ENCODE results near the gene KIF26B.

Gene KIF26B

DNA sequence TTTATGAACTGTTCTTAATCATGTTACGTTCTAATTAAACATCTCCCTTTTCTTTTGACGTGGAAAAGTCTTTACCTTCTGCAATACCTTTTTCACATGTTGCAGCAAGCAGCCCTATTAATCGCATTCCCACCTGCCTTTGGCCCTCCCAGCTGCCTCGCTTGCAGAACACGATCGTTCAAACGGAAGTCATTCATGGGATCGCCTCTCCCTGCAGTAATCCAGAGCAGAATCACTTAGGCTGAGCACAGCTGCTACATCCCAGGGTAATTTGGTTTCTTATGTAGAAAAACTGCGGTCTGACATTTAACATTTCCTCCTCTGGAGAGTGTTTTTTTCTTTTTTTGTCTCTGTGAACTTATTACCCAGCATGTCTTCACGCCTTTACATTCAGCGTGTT, 206.3 kb downstream of the KIF26B start:
- H4K20me1 ChIP-seq (ENCODE audit: insufficient read depth, low read length): no peaks in the 10 kb centered on the region
- no peak for TF ChIP-seq EZH2 (optimal IDR thresholded peaks at IDR 0.05; ENCODE audit: low read depth, low read length)
- TF ChIP-seq, protein P1, sequence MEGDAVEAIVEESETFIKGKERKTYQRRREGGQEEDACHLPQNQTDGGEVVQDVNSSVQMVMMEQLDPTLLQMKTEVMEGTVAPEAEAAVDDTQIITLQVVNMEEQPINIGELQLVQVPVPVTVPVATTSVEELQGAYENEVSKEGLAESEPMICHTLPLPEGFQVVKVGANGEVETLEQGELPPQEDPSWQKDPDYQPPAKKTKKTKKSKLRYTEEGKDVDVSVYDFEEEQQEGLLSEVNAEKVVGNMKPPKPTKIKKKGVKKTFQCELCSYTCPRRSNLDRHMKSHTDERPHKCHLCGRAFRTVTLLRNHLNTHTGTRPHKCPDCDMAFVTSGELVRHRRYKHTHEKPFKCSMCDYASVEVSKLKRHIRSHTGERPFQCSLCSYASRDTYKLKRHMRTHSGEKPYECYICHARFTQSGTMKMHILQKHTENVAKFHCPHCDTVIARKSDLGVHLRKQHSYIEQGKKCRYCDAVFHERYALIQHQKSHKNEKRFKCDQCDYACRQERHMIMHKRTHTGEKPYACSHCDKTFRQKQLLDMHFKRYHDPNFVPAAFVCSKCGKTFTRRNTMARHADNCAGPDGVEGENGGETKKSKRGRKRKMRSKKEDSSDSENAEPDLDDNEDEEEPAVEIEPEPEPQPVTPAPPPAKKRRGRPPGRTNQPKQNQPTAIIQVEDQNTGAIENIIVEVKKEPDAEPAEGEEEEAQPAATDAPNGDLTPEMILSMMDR (IDR thresholded peaks at IDR 0.05; ENCODE audit: low read length): no peak
- no peak for TF ChIP-seq EZH2phosphoT487 (IDR thresholded peaks at IDR 0.05; ENCODE audit: low read length)
- no peak overlapping the region for H3K27ac ChIP-seq (ENCODE audit: low read length)
- H3F3A ChIP-seq (ENCODE audit: insufficient read depth, low read length): no peaks in the 10 kb centered on the region
- H2AFZ ChIP-seq (ENCODE audit: low read length): no peak overlapping the region
- no peaks in the 10 kb centered on the region for H3K4me1 ChIP-seq (ENCODE audit: low read length)
- no peaks in the 10 kb centered on the region for H3K9me3 ChIP-seq (replicated peaks; ENCODE audit: insufficient read depth, low read length)
- H3K79me2 ChIP-seq (ENCODE audit: low read length): no peaks in the 10 kb centered on the region
- no peaks in the 10 kb centered on the region for H3K9me2 ChIP-seq (replicated peaks; ENCODE audit: insufficient read depth, low read length)
- H3K9ac ChIP-seq (ENCODE audit: low read length): no peak overlapping the region
- no peak overlapping the region for H3K4me2 ChIP-seq (ENCODE audit: low read depth, low read length)
- no peak overlapping the region for H3K4me3 ChIP-seq (ENCODE audit: low read length)
- no peaks in the 10 kb centered on the region for H3K27me3 ChIP-seq (replicated peaks; ENCODE audit: insufficient read depth, low read length)
- DNase-seq: no peak
- H3K36me3 ChIP-seq (replicated peaks; ENCODE audit: insufficient read depth, low read length): no peaks in the 10 kb centered on the region

DNA sequence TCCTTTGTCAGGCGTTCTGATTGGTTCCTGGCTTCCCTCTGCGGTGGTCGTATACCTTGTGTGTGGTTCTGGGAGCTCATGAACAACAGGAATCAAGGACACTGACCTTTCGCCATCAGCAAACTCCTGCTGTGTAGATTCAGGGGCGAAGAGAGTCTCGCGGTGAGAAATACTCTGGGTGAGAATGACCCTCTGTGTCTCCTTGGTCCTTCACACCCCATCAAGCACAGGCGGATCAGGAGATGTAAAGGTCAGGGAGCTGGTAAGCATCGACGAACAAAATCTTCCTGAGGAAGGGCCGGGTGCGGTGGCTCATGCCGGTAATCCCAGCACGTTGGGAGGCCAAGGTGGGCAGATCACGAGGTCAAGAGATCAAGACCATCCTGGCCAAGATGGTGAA, 207.2 kb downstream of the KIF26B start:
- no peak for TF ChIP-seq EZH2 (optimal IDR thresholded peaks at IDR 0.05; ENCODE audit: low read depth, low read length)
- TF ChIP-seq EZH2phosphoT487 (IDR thresholded peaks at IDR 0.05; ENCODE audit: low read length): no peak
- no peaks in the 10 kb centered on the region for H3K27me3 ChIP-seq (replicated peaks; ENCODE audit: insufficient read depth, low read length)
- H3K36me3 ChIP-seq (replicated peaks; ENCODE audit: insufficient read depth, low read length): no peaks in the 10 kb centered on the region
- no peaks in the 10 kb centered on the region for H4K20me1 ChIP-seq (ENCODE audit: insufficient read depth, low read length)
- no peaks in the 10 kb centered on the region for H3K4me1 ChIP-seq (ENCODE audit: low read length)
- H3K27ac ChIP-seq (ENCODE audit: low read length): no peak overlapping the region
- no peak overlapping the region for H3K4me2 ChIP-seq (ENCODE audit: low read depth, low read length)
- no peaks in the 10 kb centered on the region for H3K79me2 ChIP-seq (ENCODE audit: low read length)
- H3K4me3 ChIP-seq (ENCODE audit: low read length): no peak overlapping the region
- no peaks in the 10 kb centered on the region for H3K9me2 ChIP-seq (replicated peaks; ENCODE audit: insufficient read depth, low read length)
- H3F3A ChIP-seq (ENCODE audit: insufficient read depth, low read length): no peaks in the 10 kb centered on the region
- H2AFZ ChIP-seq (ENCODE audit: low read length): no peak overlapping the region
- no peak overlapping the region for H3K9ac ChIP-seq (ENCODE audit: low read length)
- no peak for DNase-seq
- H3K9me3 ChIP-seq (replicated peaks; ENCODE audit: insufficient read depth, low read length): no peaks in the 10 kb centered on the region

DNA sequence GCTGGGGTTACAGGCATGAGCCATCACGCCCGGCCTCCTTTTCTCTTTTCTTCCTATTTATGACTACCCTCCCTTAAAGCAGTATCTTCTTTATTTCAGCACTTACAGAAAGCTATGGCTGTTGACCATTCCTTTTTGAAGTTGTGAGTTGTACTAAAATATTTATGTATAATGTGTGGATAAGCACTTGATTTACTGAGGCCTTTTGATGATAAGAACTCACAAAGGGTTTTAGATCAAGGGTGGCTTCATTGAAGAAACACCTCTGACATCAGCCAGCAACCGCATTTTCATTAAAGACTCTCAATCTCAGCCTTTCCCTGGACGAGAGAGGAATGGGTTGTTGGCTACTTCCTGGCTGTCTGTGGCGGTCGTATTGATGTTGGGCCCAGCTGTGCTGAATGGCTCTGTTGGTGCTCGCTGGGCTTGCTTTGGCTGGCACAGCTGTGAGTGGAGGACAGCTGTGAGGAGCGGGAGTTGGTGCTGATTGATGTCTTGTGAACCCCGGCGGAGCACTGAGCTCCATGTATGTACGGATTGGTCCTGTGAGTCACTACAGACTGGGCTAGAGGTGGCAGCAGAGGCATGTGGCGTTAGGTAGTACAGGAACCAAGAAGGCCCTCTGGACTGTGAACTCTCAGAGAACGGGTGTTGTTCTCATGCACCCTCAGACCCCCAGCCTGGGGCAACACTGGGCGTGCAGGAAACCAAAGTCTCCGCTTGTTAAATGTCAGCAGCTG, 208.8 kb downstream of the KIF26B start:
- TF ChIP-seq, protein P1 (IDR thresholded peaks at IDR 0.05; ENCODE audit: low read length): no peak
- TF ChIP-seq EZH2phosphoT487 (IDR thresholded peaks at IDR 0.05; ENCODE audit: low read length) (no peak), EZH2 (optimal IDR thresholded peaks at IDR 0.05; ENCODE audit: low read depth, low read length) (no peak)
- Histone ChIP-seq H3F3A (ENCODE audit: insufficient read depth, low read length) (no peaks in the 10 kb centered on the region), H3K27ac (ENCODE audit: low read length) (no peak overlapping the region), H3K36me3 (replicated peaks; ENCODE audit: insufficient read depth, low read length) (no peaks in the 10 kb centered on the region), H3K4me3 (ENCODE audit: low read length) (no peak overlapping the region), H3K27me3 (replicated peaks; ENCODE audit: insufficient read depth, low read length) (no peaks in the 10 kb centered on the region), H3K9me3 (replicated peaks; ENCODE audit: insufficient read depth, low read length) (no peaks in the 10 kb centered on the region), H3K79me2 (ENCODE audit: low read length) (no peaks in the 10 kb centered on the region), H4K20me1 (ENCODE audit: insufficient read depth, low read length) (no peaks in the 10 kb centered on the region), H3K4me2 (ENCODE audit: low read depth, low read length) (no peak overlapping the region), H2AFZ (ENCODE audit: low read length) (no peak overlapping the region), H3K4me1 (ENCODE audit: low read length) (no peaks in the 10 kb centered on the region), H3K9me2 (replicated peaks; ENCODE audit: insufficient read depth, low read length) (no peaks in the 10 kb centered on the region), H3K9ac (ENCODE audit: low read length) (no peak overlapping the region)
- no peak for DNase-seq

All from MM.1S (cell line).